ENCODE results near the gene BCAM. TPM values are rescaled to one million over a fixed set of nuclear protein-coding genes. Genes with fewer than 3 reads are reported as not detected.

The BCAM gene
- polyA plus RNA-seq, 3 donors = 0.09 TPM; not detected in 2

GRCh38 chr19:44866664-44867063 is 57.8 kb downstream of the BCAM start:
- Mint-ChIP-seq H3K4me1 (peaks cover 37% of the 10 kb centered on the region), H3K27me3 (ENCODE audit: low read depth in 3 of 3) (peaks cover 0 to 5% (median 4%) of the 10 kb centered on the region in 3 donors), H3K36me3 (peaks cover 7 to 27% of the 10 kb centered on the region in 2 donors), H3K9me3 (peaks cover 0 to 5% (median 2%) of the 10 kb centered on the region in 7 donors), H3K27ac (peak overlapping the region in 3 of 7 donors; percentile 18 to 90 (median 50)), H3K4me3 (no peak overlapping the region)
- peaks cover 33 to 38% of the 10 kb centered on the region in 2 donors for H3K4me1 ChIP-seq (ENCODE audit: control insufficient read depth in 1 of 2, insufficient read depth in 2 of 2, low read length in 2 of 2)
- 46% methylated on average over 3 of the region's 4 CpGs for WGBS (ENCODE audit: insufficient coverage)
- H3K4me2 ChIP-seq (replicated peaks; ENCODE audit: extremely low read depth, low read length, poor library complexity, severe bottlenecking) = no peak overlapping the region
- no peak overlapping the region for H3K9ac ChIP-seq (ENCODE audit: insufficient read depth, low read length, poor library complexity, severe bottlenecking)
- no peaks in the 10 kb centered on the region for H3K79me2 ChIP-seq (ENCODE audit: insufficient read depth, low read length)
- no peak for DNase-seq
- intact Hi-C loops (cut with micrococcal nuclease) = no loop called here
- TF ChIP-seq CTCF (IDR thresholded peaks at IDR 0.05) = no peak
- no peaks in the 10 kb centered on the region for H3K36me3 ChIP-seq (replicated peaks in 1 of 2; ENCODE audit: control insufficient read depth in 1 of 2, insufficient read depth in 2 of 2, low read length in 2 of 2)
- no peaks in the 10 kb centered on the region for H3K9me3 ChIP-seq (replicated peaks in 1 of 2; ENCODE audit: control insufficient read depth in 1 of 2, insufficient read depth in 1 of 2, low read length in 2 of 2)
- no peaks in the 10 kb centered on the region for H3K27me3 ChIP-seq (ENCODE audit: control insufficient read depth in 2 of 2, insufficient read depth in 2 of 2, low read length in 2 of 2)
- no peak overlapping the region for H3K4me3 ChIP-seq (replicated peaks in 1 of 3; ENCODE audit: low read depth in 2 of 3, low read length in 3 of 3)
- H2AFZ ChIP-seq (ENCODE audit: insufficient read depth, low read depth, low read length, poor library complexity, severe bottlenecking) = no peak overlapping the region
- no peak overlapping the region for H3K27ac ChIP-seq (ENCODE audit: low read depth in 1 of 2, low read length in 2 of 2)
- H4K20me1 ChIP-seq (ENCODE audit: insufficient read depth, low read length) = no peaks in the 10 kb centered on the region

DNA sequence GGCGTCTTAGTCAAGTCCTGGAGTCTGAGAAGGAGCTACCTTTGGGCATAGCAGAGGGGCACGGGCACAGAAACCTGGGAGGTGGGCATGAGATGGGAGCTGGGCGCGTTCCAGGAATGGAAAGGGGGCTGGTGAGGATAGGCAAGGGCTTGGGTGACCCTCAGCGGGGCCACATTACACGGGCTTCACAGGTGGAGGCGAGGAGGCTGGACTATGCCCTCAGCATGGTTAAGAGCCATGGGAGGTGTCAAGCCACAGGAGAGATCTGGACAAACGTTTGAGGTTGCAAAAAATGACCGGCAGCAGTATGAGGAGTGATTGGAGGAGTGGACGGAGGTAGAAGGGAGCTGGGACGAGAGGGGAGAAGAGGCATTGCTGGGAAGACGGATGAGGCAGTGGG is 58.7 kb downstream of the BCAM start:
- Mint-ChIP-seq H3K27ac (peak overlapping the region in 4 of 7 donors; percentile 27 to 94 (median 56)), H3K27me3 (ENCODE audit: low read depth in 3 of 3) (peaks cover 0 to 5% (median 4%) of the 10 kb centered on the region in 3 donors), H3K4me3 (no peak overlapping the region), H3K4me1 (peaks cover 37% of the 10 kb centered on the region), H3K9me3 (no peaks in the 10 kb centered on the region), H3K36me3 (peaks cover 14 to 31% of the 10 kb centered on the region in 2 donors)
- intact Hi-C loops (cut with micrococcal nuclease) = no loop called here
- Histone ChIP-seq H3K9ac (ENCODE audit: insufficient read depth, low read length, poor library complexity, severe bottlenecking) (no peak overlapping the region), H2AFZ (ENCODE audit: insufficient read depth, low read depth, low read length, poor library complexity, severe bottlenecking) (no peak overlapping the region), H3K4me1 (ENCODE audit: control insufficient read depth in 1 of 2, insufficient read depth in 2 of 2, low read length in 2 of 2) (peaks cover 33 to 38% of the 10 kb centered on the region in 2 donors), H3K9me3 (replicated peaks in 1 of 2; ENCODE audit: control insufficient read depth in 1 of 2, insufficient read depth in 1 of 2, low read length in 2 of 2) (no peaks in the 10 kb centered on the region), H3K79me2 (ENCODE audit: insufficient read depth, low read length) (no peaks in the 10 kb centered on the region), H3K27me3 (ENCODE audit: control insufficient read depth in 2 of 2, insufficient read depth in 2 of 2, low read length in 2 of 2) (no peaks in the 10 kb centered on the region), H3K4me2 (replicated peaks; ENCODE audit: extremely low read depth, low read length, poor library complexity, severe bottlenecking) (no peak overlapping the region), H3K27ac (ENCODE audit: low read depth in 1 of 2, low read length in 2 of 2) (no peak overlapping the region), H3K36me3 (replicated peaks in 1 of 2; ENCODE audit: control insufficient read depth in 1 of 2, insufficient read depth in 2 of 2, low read length in 2 of 2) (peaks cover 3 to 6% of the 10 kb centered on the region in 2 donors), H3K4me3 (replicated peaks in 1 of 3; ENCODE audit: low read depth in 2 of 3, low read length in 3 of 3) (no peak overlapping the region), H4K20me1 (ENCODE audit: insufficient read depth, low read length) (no peaks in the 10 kb centered on the region)
- no peak for TF ChIP-seq CTCF (IDR thresholded peaks at IDR 0.05)
- 98% methylated on average over 12 of the region's 12 CpGs for WGBS (ENCODE audit: insufficient coverage)
- DNase-seq = no peak
